SK-N-SH treated with all-trans-retinoic acid at 6 μM for 48 hours (cell line): Measurements from ENCODE around the gene GRIN3A.
"Not testable (repeated sequence)": the region's sequence is repeated elsewhere in the genome, so short reads cannot be mapped to it uniquely, and the experiment has no call there.

Source experiments
- ATAC-seq: fragments of 200-7000 bp; cut with Tn5 transposase; 3 replicates; pipeline ENCODE4 v1.9.1; 2020; ENCODE audit warnings: mild to moderate bottlenecking, moderate library complexity
- ARNTL ChIP-seq: fragments of 450-650 bp; formaldehyde crosslinking; IDR thresholded peaks from 2 replicates; pipeline ENCODE4 v1.5.0; 2020; ENCODE audit warnings: low read depth, mild to moderate bottlenecking, moderate library complexity, borderline replicate concordance
- BACH2 ChIP-seq: fragments of 250-450 bp; sonication (Bioruptor Pico); IDR thresholded peaks from 2 replicates; pipeline ENCODE4 v1.9.0; 2021; ENCODE audit warnings: mild to moderate bottlenecking, borderline replicate concordance
- CSDC2 ChIP-seq: fragments of 250-450 bp; sonication (Bioruptor Pico); IDR thresholded peaks from 2 replicates; pipeline ENCODE4 v1.5.0; 2020; ENCODE audit warnings: mild to moderate bottlenecking, moderate library complexity
- CSRNP3 ChIP-seq: fragments of 250-450 bp; sonication (Bioruptor Pico); IDR thresholded peaks from 2 replicates; pipeline ENCODE4 v1.5.1; 2021; ENCODE audit warnings: mild to moderate bottlenecking, moderate library complexity
- ESRRG ChIP-seq: fragments of 250-450 bp; sonication (Bioruptor Pico); IDR thresholded peaks from 2 replicates; pipeline ENCODE4 v1.6.1; 2021; ENCODE audit warnings: mild to moderate bottlenecking
- GLIS3 ChIP-seq: fragments of 250-450 bp; sonication (Bioruptor Pico); IDR thresholded peaks from 2 replicates; pipeline ENCODE4 v1.5.0; 2020; ENCODE audit warnings: mild to moderate bottlenecking, moderate library complexity
- ISL1 ChIP-seq: fragments of 250-450 bp; sonication (Bioruptor Pico); IDR thresholded peaks from 2 replicates; pipeline ENCODE4 v2.1.2; 2022; ENCODE audit warnings: mild to moderate bottlenecking, moderate library complexity
- OSR1 ChIP-seq: fragments of 250-450 bp; sonication (Bioruptor Pico); IDR thresholded peaks from 2 replicates; pipeline ENCODE4 v1.8.0; 2022; ENCODE audit warnings: moderate library complexity, mild to moderate bottlenecking, inconsistent platforms
- PATZ1 ChIP-seq: fragments of 250-450 bp; sonication (Bioruptor Pico); IDR thresholded peaks from 2 replicates; pipeline ENCODE4 v1.8.0; 2020; ENCODE audit warnings: mild to moderate bottlenecking, moderate library complexity, borderline replicate concordance
- PPARA ChIP-seq: fragments of 250-450 bp; sonication (Bioruptor Pico); IDR thresholded peaks from 2 replicates; pipeline ENCODE4 v1.5.0; 2020; ENCODE audit warnings: mild to moderate bottlenecking, borderline replicate concordance
- SNAI2 ChIP-seq: fragments of 250-450 bp; sonication (Bioruptor Pico); IDR thresholded peaks from 2 replicates; pipeline ENCODE4 v1.5.0; 2020; ENCODE audit warnings: mild to moderate bottlenecking, moderate library complexity
- TCF4 ChIP-seq: fragments of 250-450 bp; sonication (Bioruptor Pico); IDR thresholded peaks from 2 replicates; pipeline ENCODE4 v1.8.0; 2021; ENCODE audit warnings: mild to moderate bottlenecking, moderate library complexity, borderline replicate concordance
- TOX ChIP-seq: fragments of 250-450 bp; sonication (Bioruptor Pico); IDR thresholded peaks from 2 replicates; pipeline ENCODE4 v1.8.0; 2021; ENCODE audit warnings: mild to moderate bottlenecking, moderate library complexity, borderline replicate concordance
- TSHZ2 ChIP-seq: fragments of 250-450 bp; sonication (Bioruptor Pico); IDR thresholded peaks from 2 replicates; pipeline ENCODE4 v1.5.0; 2020; ENCODE audit warnings: mild to moderate bottlenecking, moderate library complexity
- ZC3H10 ChIP-seq: fragments of 250-450 bp; sonication (Bioruptor Pico); IDR thresholded peaks from 2 replicates; pipeline ENCODE4 v1.5.1; 2021; ENCODE audit warnings: mild to moderate bottlenecking, moderate library complexity
- ZNF565 ChIP-seq: fragments of 450-650 bp; formaldehyde crosslinking; conservative IDR thresholded peaks from 2 replicates; pipeline ENCODE4 v1.5.0; 2020; ENCODE audit warnings: low read depth, mild to moderate bottlenecking, moderate library complexity
- ZNF70 ChIP-seq: fragments of 450-650 bp; formaldehyde crosslinking; IDR thresholded peaks from 2 replicates; pipeline ENCODE4 v1.5.0; 2020; ENCODE audit warnings: mild to moderate bottlenecking, moderate library complexity
- ZNF8 ChIP-seq: fragments of 450-650 bp; formaldehyde crosslinking; IDR thresholded peaks from 2 replicates; pipeline ENCODE4 v1.5.0; 2020; ENCODE audit warnings: mild to moderate bottlenecking, moderate library complexity
- TF ChIP-seq, protein P1 (sequence below): fragments of 250-450 bp; sonication (Bioruptor Pico); IDR thresholded peaks from 2 replicates; pipeline ENCODE4 v1.5.1; 2020; ENCODE audit warnings: low read depth, mild to moderate bottlenecking, moderate library complexity

The GRIN3A gene

GRCh38 chr9:101562966-101563365 lies 175.5 kb downstream of the GRIN3A start (continued):
- no peak for TF ChIP-seq CSRNP3 (CRISPR knock-in tag)
- no peak for TF ChIP-seq BACH2 (CRISPR knock-in tag)

DNA sequence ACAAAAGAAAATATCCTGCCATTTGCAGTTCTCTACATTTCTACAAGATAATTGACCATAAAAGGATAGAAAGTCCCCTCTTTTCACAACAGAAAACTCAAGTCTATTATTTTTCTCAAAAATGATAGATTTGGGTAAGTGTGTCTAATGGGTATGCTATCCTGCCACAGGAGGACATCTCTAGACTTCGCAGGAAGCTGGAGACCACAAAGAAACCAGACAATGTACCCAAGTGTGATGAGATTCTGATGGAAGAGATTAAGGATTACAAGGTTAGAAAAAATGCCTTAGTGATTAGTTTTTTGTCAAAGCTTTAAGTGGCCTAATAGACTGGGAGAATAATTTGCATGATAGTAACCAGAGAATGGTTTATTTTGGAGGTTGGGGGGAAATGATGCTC lies 176.7 kb downstream of the GRIN3A start:
- no peak for TF ChIP-seq ZNF8 (CRISPR knock-in tag)
- no peak for TF ChIP-seq ZNF70 (CRISPR knock-in tag)
- TF ChIP-seq ZC3H10: no peak
- no peak for TF ChIP-seq OSR1 (CRISPR knock-in tag)
- no peak for TF ChIP-seq ARNTL (CRISPR knock-in tag)
- TF ChIP-seq CSDC2 (CRISPR knock-in tag): no peak
- TF ChIP-seq TCF4 (CRISPR knock-in tag): no peak
- no peak for TF ChIP-seq SNAI2 (CRISPR knock-in tag)
- TF ChIP-seq TOX (CRISPR knock-in tag): no peak
- TF ChIP-seq, protein P1, sequence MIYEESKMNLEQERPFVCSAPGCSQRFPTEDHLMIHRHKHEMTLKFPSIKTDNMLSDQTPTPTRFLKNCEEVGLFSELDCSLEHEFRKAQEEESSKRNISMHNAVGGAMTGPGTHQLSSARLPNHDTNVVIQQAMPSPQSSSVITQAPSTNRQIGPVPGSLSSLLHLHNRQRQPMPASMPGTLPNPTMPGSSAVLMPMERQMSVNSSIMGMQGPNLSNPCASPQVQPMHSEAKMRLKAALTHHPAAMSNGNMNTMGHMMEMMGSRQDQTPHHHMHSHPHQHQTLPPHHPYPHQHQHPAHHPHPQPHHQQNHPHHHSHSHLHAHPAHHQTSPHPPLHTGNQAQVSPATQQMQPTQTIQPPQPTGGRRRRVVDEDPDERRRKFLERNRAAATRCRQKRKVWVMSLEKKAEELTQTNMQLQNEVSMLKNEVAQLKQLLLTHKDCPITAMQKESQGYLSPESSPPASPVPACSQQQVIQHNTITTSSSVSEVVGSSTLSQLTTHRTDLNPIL (CRISPR knock-in tag): no peak
- TF ChIP-seq GLIS3 (CRISPR knock-in tag): no peak
- TF ChIP-seq CSRNP3 (CRISPR knock-in tag): no peak
- no peak for TF ChIP-seq BACH2 (CRISPR knock-in tag)
- no peak for ATAC-seq

DNA sequence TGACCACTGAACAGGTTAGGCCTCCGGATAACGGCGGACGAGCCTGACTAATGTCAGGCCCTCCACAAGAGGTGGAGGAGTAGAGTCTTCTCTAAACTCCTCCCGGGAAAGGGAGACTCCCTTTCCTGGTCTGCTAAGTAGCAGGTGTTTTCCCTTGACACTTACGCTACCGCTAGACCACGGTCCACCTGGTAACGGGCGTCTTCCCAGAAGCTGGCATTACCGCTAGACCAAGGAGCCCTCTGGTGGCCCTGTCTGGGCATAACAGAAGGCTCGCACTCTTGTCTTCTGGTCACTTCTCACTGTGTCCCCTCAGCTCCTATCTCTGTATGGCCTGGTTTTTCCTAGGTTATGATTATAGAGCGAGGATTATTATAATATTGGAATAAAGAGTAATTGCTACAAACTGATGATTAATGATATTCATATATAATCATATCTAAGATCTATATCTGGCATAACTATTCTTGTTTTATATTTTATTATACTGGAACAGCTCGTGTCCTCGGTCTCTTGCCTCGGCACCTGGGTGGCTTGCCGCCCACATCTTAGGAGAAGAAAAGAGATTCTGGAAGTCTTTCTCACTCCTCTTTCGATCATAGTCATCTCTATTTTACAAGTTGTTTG lies 188.9 kb downstream of the GRIN3A start:
- ATAC-seq: not testable (repeated sequence)

DNA sequence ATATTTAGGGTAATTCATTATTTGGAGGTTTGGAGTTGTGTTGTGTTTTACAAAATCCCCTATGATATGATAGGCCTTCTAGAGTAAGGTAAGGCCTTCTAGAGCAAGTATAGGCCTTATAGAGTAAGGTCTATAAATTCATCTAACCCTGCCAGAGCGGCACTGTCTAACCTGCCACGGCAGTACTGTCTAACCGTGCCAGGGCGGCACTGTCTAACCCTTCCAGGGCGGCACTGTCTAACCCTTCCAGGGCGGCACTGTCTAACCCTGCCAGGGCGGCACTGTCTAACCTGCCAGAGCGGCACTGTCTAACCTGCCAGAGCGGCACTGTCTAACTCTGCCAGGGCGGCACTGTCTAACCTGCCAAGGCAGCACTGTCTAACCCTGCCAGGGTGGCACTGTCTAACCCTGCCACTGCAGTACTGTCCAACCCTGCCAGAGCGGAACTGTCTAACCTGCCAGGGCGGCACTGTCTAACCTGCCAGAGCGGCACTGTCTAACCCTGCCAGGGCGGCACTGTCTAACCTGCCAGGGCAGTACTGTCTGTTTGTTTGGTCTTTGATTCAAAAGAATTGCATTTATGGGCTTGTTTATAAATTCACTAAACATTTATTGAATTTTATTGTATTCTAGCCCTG lies 195.2 kb downstream of the GRIN3A start:
- TF ChIP-seq CSRNP3 (CRISPR knock-in tag) (no peak), PATZ1 (CRISPR knock-in tag) (no peak), PPARA (CRISPR knock-in tag) (no peak), GLIS3 (CRISPR knock-in tag) (no peak), BACH2 (CRISPR knock-in tag) (no peak), ARNTL (CRISPR knock-in tag) (no peak), TSHZ2 (CRISPR knock-in tag) (no peak), CSDC2 (CRISPR knock-in tag) (no peak), ZNF565 (CRISPR knock-in tag) (no peak), ZNF8 (CRISPR knock-in tag) (no peak), ESRRG (CRISPR knock-in tag) (no peak), TCF4 (CRISPR knock-in tag) (no peak), ZNF70 (CRISPR knock-in tag) (no peak), OSR1 (CRISPR knock-in tag) (no peak), ISL1 (no peak), SNAI2 (CRISPR knock-in tag) (no peak), ZC3H10 (no peak)
- TF ChIP-seq, protein P1 (CRISPR knock-in tag): no peak
- ATAC-seq: no peak
